GM20431 (cell line): ENCODE results near the gene TTC1.
"Not testable (repeated sequence)": the region's sequence is repeated elsewhere in the genome, so short reads cannot be mapped to it uniquely, and the experiment has no call there.

Source experiments
- in situ Hi-C: fragments of 300-500 bp; cut with MseI, MboI; formaldehyde crosslinking; loops from one replicate; pipeline ENCODE4 v1.15.0; 2020; ENCODE audit warnings: low sequenced_read_pairs; ENCODE audit not compliant: unreplicated experiment

Gene TTC1

DNA sequence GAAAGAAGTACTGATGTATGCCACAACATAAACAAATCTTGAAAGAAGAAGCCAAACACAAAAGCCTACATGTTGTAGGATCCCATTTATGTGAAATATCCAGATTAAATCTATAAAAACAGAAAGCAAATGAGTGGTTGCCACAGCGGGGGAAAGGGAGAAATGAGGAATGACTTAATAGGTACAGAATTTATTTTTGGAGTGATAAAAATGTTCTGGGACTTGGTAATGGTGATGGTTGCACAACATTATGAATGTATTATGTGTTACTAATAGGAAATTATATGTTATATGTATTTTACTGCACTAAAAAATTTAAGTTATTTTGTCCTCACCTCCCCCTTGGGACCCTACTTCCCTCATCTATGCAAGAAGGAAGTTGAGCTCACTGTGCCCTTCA is 16.4 kb upstream of the TTC1 start:
- in situ Hi-C loops = no loop called here

DNA sequence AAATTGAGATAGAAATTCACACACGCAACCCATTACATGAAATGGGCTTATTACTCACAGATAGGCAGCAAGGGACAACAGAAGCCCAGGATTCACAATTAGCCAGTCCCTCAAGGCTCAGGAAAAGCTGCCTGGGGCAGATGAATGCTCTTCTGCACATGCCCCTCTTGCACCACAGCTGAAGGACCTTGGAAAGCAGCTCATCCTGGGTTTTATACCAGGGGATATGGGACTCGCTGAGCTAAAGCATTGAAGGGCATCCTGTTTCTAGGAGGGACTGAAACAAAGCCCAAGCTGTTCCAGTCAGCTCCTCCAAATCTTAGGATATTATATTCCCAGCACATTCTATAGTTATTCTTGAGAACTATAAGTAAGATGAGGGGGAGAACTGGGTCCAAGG is 15.7 kb upstream of the TTC1 start:
- in situ Hi-C loops = no loop called here

DNA sequence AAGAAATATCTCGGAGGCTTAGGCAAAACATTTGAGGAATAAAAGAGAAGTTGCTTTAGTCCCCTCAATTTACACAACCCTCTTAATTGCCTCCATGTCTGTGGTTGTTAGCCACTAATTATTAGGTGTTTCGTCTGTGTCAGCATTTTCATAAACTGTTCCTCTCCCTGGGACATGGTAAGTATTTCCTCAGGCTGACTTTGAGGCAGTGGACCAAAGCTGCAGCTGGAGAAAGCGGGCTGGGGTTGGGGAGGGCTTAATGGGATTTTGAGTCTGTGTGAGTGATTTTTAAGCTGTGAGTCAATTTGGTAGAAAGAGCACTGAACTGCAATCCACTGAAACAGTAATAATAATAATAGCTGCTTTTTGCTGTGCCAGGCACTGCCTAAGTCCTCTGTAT is 13.0 kb upstream of the TTC1 start:
- in situ Hi-C loops = no loop called here

DNA sequence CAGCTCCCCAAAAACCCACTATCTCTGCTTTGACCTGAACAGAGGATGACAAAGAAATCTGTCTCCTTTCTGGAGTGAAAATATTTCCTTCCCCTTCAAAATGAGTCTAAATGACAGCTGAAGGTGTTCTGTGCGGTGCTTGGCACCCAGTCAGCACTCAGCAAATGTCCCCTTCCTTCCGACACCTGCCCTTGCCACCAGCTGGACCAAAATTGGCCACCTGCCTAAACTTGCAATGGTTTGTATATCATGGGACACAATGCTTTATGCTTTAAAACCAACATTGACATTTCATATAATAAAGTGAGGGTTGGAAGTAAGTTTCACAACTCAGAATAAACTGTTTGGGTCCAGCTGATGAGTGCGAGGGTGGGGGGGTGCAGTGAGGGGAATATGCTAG is 7.5 kb upstream of the TTC1 start:
- in situ Hi-C loops = no loop called here

DNA sequence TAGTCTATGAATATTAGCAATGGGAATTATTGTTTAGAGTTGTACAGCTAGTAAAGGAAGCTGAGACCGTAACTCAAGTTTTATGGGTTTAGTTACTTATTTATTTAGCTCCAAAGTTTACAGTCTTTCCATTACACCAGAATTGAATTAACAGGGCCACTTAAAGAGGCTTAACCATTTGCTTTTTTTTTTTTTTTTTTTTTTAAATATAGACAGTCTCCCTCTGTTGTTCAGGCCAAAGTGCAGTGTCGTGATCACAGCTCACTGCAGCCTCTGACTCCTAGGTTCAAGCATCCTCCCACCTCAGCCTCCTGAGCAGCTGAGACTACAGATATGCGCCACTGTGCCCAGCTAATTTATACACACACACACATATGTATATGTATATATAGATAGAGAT is 1.4 kb upstream of the TTC1 start:
- in situ Hi-C loops = no loop called here

DNA sequence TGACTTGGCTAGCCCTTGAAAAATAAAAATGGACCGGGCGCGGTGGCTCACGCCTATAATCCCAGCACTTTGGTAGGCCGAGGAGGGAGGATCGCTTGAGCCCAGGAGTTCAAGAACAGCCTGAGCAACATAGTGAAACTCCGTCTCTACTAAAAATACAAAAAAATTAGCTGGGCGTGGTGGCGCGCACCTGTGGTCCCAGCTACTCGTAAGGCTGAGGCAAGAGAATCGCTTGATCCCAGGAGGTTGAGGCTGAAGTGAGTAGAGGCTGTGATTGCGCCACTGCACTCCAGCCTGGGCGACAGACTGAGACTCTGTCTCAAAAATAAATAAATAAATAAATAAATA is 436 bp upstream of the TTC1 start:
- in situ Hi-C loops = not testable (repeated sequence)

DNA sequence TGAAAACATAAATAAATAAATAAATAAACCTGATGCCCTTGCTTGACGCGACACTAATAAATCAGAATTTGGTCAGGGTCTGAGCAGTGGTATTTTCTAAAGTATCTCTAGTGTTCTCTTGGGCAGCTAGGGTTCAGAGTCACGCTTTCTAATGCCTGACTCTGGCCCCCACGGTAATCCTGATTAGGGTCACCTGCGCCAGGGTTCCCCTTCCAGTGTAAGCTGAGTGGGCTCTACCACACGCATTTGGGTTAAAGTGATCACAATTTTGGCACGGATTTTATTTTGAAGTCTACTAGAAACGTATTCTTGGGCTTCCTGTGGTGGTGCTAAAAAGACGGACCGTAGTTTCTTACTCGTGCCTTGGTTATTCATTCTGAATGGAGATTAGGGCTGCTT is 651 bp downstream of the TTC1 start:
- in situ Hi-C loops = no loop called here

DNA sequence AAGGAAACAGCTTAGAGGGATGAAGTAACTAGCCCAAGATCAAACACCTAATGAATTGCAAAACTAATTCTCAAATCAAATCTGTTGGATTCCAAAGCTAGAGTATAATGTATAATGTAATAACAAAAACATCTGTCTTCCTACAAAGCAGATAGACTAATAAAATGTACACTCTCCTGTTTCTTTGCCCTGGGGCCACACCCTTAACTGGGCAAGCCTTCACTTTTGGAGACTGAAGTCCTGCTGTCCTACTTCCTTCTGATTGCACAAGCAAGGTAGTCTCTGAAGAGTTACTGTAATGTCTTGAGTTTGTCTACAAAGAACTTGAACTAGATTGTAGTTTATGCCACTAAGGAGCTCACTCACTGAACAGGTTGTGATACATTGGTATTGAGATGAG is 2.5 kb downstream of the TTC1 start:
- in situ Hi-C loops = no loop called here

DNA sequence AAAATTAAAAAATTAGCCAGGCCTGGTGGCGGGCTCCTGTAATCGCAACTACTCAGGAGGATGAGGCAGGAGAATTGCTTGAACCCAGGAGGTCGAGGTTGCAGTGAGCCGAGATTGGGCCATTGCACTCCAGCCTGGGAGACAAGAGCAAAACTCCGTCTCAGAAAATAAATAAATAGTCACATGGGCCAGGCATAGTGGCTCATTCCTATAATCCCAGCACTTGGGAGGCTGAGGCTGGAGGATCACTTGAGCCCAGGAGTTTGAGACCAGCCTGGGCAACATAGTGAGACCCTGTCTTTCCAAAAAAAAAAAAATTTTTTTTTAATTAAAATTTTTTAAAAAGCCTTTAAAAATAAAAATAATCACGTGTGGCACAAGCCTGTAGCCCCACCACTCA is 5.3 kb downstream of the TTC1 start:
- in situ Hi-C loops = not testable (repeated sequence)

DNA sequence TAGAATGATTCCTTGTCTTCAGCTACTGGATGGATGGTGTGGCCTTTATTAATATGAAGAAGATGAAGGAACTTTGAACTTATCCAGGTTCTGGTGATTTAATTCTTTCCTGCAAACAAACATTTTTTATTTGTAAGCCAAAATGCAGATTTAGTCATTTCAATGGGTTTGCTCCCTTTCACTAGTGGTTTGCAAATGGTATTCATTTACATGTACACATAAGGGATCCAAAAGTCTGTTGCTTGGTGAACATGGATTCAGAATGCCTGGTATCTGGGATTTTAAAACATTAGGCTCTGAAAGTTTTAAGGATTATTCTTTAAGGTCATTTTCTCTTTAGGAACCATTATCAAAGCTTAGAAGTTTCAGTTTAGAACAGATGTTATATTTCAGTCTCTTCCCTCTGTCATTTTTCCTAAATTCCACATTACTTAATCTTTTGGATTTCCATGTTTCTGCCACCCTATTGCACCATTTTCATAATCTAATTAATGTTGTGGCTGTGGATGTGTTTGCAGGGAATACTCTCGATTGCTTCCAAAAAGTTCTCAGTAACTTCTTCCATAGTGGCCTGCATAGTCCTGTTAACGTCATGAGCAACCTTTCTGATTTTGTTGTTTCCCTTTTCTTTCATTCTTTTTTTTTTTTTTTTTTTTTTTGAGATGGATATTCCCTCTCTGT is 10.1 kb downstream of the TTC1 start:
- in situ Hi-C loops = no loop called here

DNA sequence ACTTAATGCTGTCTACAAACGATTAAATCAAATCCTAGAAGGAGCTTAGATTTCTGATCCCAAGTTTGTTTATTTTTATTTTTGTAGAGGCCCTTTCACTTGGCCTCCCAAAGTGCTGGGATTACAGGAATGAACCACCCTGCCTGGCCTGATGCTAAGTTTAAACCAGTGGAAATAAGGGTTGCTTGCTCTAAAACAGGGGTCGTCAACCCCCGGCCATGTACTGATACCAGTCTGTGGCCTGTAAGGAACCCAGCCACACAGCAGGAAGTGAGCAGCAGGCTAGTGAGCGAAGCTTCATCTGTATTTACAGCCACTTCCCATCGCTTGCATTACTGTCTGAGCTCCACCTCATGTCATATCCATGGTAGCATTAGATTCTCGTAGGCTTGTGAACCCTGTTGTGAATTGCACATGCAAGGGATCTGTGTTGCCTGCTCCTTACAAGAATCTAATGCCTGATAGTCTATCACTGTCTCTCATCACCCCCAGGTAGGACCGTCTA is 11.4 kb downstream of the TTC1 start:
- in situ Hi-C loops = loop anchor here (10.0 kb wide), 1 partner anchor 324 kb away; no protein-coding TSS in a partner anchor

DNA sequence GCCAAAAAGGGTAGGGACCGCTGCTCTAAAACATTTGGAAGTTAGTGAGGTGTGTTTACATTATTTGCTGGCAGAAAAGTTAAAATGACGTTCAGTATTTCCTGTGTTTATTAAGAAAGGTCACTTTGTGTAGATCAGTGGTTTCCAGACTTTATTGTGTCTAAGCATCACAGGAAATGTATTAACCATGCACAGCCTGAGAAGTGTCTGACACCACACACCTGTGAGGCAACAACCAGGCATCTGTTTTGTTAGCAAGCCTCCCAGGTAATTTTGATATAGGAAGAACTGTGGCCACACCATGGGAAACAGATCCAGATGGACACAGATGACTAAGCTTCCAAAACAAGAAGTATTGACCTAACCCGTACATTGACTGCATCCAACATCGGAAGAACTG is 12.0 kb downstream of the TTC1 start:
- in situ Hi-C loops = loop anchor here (10.0 kb wide), 1 partner anchor 324 kb away; no protein-coding TSS in a partner anchor

DNA sequence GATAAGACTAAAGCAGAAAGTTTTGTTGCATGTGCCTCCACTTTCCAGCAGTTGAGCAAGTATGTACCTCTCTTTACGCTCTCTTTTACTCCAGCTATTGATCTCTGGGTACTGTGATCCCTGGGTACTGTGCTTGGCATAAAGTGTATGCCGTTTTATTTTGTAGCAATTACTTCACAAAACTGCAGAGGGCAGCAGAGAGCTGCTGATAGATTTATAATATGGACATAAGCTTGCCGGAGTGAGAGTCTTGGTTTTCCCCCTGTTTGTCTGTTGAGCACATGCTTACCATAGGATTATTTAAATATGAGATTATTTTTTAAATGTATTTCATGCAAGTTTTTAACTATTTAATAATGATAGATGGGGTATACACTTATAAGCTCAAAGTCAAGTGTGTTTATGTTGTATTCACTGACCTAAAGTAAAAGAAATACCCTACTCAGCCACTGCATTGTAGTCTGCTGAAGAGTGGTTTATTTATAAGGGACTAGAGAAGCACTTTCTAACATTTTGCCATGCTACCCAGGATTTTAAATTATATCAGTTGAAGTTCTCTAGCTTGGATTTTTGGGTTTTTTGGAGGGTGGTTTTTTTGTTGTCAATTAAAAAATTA is 13.0 kb downstream of the TTC1 start:
- in situ Hi-C loops = loop anchor here (10.0 kb wide), 1 partner anchor 323 kb away; no protein-coding TSS in a partner anchor

DNA sequence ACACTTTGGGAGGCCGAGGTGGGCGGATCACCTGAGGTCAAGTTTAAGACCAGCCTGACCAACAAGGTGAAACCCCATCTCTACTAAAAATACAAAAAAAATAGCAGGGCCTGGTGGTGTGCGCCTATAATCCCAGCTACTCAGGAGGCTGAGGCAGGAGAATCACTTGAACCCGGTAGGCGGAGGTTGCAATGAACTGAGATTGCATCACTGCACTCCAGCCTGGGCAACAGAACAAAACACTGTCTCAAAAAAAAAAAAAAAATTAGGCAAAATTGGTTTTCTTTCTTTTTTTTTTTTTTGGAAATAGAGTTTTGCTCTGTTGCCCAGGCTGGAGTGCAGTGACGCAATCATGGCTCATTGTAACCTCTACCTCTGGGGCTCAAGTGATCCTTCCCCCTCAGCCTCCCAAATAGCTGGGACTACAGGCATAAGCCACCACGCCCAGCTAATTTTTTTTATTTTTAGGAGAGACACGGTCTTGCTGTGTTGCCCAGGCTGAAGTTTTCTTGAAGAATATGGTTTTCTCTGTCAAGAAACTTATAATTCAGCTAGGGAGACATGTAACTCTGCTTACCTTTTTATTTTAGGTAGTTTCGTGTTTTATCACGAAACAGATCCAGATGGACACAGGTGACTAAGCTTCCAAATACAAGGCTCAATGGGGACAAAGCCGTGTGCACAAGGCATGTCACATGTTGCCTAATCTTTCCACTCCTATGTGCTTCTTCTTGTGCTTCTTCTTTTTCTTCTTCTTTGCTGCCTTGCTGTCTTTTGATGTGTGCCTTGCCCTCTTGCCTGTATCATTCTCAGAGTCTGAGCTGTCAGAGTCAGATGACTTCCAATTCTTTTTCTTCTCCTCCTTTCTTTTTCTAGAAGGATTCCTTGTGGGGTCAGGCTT is 14.3 kb downstream of the TTC1 start:
- in situ Hi-C loops = loop anchor here (10.0 kb wide), 1 partner anchor 322 kb away; no protein-coding TSS in a partner anchor

DNA sequence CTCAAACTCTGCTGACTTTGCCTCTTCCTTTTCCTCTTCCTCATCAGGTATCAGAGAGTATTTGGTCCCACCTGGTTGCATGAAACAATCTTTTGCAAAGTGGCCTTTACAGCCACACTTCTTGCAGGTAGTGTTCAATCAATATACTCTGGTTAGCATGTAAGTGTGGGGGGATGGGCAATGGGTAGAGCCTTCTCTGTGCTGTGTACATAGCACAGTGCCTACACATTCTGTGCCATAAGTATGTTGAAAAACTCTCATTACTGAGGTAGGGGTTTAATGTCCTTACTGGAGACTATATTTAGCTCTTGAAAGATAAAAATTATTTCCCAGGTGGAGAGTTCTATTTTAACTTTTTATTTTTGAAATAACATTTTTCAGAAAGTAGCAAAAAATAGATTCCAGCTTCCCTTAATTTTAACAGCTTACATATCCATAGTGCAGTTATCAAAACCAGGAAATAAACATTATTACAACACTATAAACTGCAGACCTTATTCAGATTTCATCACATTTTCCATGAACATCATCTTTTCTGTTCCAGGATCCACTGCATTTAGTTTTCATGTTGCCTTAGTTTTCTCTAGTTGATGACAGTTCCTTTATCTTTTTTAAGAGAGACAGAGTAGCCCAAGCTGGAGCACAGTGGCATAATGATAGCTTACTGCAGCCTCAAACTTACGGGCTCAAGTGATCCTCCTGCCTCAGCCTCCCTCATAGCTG is 15.1 kb downstream of the TTC1 start:
- in situ Hi-C loops = loop anchor here (10.0 kb wide), 1 partner anchor 321 kb away; no protein-coding TSS in a partner anchor

DNA sequence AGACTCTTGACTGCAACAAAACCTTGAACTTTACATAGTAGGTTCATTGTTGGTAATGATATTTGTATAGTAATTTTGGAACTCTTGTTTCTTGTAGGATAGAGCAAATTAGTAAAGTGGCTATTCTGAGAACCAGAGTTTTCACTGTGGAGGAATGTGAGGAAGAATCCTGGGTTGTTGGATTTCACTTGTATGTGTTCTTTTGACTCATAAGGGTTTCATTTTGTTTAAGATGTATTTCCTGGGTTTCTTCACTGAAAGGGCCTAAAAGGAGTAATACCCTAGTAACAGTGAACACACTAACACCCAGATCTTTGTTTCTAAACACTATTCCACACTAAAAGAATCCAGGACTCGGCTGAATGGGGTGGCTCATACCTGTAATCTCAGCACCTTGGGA is 20.1 kb downstream of the TTC1 start:
- in situ Hi-C loops = loop anchor here (10.0 kb wide), 1 partner anchor 316 kb away; no protein-coding TSS in a partner anchor

DNA sequence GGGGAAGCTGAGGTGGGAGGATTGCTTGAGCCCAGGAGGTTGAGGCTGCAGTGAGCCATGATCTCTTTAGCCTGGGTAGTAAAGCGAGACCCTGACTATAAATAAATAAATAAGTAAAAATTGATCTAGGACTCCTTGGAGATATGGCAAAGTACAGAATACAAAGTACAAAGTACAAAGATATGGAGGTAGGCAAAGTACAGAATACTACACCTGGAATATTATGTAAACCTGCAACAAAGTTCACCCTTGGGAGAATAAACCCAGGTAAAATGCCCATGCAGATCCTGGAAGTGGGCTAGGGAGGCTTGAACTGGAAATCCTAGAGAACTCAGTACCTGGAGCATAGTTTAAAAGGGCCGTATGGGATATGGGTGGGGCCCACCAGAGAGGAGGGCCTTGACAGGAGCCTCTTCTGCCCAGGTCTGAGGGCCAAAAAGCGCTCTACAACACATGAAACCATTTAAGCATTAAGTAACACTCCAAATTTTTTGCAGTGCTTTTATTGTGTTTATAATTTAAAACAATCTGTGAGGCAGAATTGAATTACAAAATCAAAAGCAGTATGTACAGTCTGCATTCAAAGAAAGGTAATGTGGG is 20.7 kb downstream of the TTC1 start:
- in situ Hi-C loops = loop anchor here (10.0 kb wide), 1 partner anchor 315 kb away; no protein-coding TSS in a partner anchor

DNA sequence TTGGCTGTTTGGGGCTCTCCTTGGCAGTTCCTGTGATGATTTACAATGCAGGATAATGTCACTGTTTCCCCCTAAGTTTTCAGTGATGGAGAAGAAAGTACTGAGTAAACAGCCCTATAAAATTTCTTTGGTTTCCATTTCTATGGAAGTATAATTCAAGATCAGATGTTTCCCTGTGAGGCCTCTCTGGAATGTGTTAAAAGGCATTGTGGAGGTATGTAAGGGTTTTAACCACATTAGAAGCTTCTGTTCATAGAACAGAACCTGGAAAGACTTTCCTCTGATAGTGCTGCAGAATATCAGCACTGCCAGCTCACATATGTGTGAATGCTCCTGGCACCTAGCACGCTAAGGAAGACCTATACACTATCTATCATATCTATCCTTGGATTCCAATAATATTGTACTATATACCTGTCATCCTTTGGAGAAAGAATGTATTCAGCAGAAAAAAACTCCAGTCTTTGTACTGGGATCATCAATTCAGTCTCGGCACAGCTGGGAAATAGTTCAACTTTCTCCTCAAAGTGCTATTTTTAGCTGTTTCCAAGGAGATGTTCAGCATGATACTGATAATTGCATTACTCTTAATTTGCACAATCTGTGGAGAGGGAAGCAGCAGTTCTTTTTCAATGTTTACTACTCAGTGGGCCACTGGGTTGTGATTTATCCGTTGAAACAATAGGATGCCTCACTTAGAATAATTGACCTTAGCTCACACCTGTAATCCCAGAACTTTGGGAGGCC is 21.9 kb downstream of the TTC1 start:
- in situ Hi-C loops = no loop called here
